GM19239 (cell line): ENCODE data around the gene CCDC180.
"Not testable (repeated sequence)": the region's sequence is repeated elsewhere in the genome, so short reads cannot be mapped to it uniquely, and the experiment has no call there.

Source experiments
- DNase-seq: peaks from one replicate; pipeline ENCODE4 v3.0.0; 2011; ENCODE audit warnings: low spot score; ENCODE audit not compliant: insufficient read length
- FAIRE-seq: peaks from 2 replicates; lab custom pipeline; 2011; peaks lifted over from hg19 to GRCh38; lab: Jason Lieb, UNC

Gene CCDC180

DNA sequence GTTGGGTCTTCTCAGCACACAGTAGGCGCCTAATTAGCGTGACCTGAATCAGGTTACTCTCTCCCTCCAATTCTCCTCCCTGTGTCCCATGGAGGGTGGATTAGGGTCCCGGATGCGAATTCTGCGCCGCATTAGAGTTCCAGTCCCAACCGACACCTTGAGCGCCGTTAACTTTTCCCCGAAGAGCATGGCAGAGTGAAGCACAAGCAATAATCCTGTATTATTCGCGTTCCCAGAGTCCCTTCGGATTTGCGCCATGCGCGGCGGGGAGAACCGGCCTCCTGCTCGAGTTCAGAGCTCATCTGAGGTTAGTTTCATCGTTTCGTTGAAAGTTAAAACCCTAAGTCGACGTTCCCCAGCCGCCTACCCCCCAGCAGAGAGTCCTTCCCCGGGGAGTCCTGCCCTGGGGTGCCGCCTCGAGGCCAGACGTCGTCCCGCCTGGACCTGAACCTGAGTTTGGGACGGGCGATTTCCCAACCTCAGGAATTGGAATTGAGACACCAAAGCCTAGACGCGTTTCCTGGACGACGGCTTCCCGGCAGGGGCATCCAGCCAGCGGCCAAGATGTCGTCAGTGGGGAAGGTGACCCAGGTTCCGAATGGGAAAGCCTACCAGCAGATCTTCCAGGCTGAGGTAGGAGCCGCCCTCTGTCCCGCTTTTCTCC lies at the start of gene CCDC180:
Gene CCDC180, plus strand, starts transcription at position 160 of the 664 bp plus-strand sequence. Its CDS starts 405 bp downstream, at position 565.
- no peak for DNase-seq

DNA sequence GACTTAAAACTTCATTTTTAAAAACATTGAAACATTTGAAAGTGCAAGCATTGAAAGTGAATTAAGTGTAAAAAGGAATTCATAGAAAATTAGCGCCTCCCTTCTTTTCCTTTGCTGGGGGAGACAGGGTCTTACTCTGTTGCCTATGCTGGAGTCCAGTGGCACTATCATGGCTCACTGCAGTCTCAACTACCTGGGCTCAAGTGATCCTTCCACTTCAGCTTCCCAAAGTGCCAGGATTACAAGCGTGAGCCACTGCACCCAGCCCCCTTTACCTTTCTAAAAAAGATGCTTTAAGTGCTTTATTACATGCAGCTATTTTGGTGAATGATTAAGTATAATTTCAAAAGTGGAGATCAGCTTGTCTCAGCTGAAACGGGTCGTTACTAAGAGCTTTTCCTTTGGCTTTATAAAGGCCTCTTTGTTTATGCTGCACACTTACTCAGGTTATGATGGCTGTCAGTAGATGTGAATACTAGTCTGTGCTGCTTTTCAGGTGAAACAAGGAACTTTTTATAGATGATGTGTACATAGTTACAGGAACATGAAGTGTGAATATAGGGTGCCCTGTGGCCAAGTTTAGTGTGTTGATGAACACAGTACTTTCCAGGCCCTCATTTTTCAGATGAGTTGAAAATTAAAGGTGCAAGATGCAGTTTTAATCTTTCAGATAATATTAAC lies 47.5 kb upstream of the CCDC180 start:
- DNase-seq, FAIRE-seq: not testable (repeated sequence)

More for the DNA sequence above, at the start of gene CCDC180:
- FAIRE-seq, result no peak

DNA sequence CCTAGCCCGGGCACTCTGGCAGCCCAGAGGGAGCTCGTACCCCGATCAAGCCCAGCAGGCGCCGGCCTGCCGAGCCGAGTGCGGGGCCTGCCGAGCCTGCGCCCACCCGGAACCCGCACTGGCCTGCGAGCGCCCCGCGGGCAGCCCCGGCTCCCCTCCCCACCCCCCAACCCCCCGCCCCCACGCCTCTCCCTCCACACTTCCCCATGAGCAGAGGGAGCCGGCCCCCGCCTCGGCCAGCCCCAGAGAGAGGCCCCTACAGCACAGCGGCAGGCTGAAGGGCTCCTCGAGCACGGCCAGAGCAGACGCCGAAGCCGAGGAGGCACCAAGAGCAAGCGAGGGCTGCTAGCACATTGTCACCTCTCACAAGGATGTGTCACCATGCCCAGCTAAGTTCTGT lies 36.2 kb upstream of the CCDC180 start:
- no peak for FAIRE-seq
- DNase-seq, result no peak

DNA sequence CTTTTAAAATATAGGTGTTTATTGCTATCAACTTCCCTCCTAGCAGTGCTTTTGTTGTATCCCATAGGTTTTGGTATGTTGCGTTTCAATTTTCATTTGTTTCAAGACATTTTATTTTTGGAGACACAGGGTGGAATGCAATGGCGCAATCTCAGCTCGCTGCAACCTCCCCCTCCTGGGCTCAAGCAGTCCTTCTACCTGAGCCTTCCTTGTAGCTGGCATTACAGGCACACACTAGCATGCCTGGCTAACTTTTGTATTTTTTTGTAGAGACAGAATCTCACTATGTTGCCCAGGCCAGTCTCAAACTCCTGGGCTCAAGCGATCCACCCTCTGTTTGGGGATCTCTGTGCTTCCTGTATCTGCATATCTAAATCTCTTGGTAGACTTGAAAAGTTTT lies 35.4 kb upstream of the CCDC180 start:
- FAIRE-seq (no peak), DNase-seq (no peak)

DNA sequence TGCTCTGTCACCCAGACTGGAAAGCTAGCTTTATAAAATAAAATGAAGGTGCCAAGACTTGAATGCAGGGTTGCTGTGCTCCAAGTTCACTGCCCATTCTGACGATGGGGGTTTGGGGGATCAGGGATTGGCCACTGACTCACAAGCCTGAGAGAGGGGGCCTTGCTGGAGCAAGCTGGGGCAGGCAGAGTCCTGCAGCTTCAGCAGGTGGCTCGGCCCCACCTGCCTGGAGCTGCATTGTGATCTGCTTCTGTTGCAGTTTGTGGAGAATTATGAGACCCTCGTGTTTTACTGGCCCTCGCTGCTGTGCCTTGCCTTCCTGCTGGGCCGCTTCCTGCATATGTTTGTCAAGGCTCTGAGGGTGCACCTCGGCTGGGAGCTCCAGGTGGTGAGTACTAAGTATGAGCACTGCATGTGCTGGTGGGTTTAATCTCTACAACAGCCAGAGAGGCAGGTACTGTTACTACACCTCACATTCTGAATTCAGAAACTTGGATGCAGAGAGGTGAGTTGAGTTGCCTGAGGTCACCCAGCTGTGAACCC lies 31.1 kb upstream of the CCDC180 start:
- no peak for FAIRE-seq

DNA sequence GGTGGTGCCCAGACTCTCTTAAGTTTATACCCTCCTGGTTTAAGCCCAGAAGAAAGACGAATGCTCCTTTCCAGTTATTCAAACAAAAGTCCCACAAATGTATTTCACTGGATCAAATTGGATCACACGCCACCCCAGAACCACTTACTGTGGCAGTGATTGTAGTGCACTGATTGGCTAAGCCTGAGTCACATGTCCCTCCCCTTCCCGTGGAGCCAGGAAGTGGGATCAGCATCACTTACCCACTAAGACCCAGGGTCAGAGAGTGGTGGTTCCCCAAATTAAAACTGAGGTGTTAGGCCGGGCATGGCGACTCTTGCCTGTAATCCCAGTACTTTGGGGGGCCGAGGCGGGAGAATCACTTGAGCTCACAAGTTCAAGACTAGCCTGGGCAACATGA lies 29.5 kb upstream of the CCDC180 start:
- no peak for DNase-seq
- no peak for FAIRE-seq

More for the DNA sequence above, 31.1 kb upstream of the CCDC180 start:
- DNase-seq, result no peak

DNA sequence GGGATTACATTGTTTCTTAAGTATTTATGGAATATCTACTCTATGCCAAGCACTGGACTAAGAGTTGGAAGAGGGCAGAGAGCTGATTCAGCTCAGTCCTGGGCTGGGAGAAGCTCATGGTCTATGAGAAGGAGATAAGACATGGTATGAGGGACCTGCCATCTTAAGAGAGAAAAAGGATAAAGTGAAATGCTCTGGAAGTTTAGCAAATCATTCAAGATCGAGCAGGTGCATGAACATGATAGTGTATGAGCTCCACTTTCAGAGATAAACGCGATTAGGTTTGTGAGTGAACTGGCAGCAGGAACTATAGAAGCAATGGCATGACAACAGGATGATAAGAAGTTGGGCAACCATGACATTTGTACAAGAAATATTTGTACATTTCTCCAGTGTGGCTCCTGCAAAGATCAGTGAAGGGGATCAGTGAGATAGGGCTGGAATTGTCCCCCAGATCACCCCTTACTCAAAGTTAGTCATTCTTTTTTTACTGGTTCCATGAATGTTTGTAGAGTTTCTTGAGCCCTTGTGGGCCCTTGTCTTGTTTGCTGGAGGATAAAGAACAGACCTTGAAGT lies 26.6 kb upstream of the CCDC180 start:
- FAIRE-seq, result no peak
- DNase-seq, result no peak

DNA sequence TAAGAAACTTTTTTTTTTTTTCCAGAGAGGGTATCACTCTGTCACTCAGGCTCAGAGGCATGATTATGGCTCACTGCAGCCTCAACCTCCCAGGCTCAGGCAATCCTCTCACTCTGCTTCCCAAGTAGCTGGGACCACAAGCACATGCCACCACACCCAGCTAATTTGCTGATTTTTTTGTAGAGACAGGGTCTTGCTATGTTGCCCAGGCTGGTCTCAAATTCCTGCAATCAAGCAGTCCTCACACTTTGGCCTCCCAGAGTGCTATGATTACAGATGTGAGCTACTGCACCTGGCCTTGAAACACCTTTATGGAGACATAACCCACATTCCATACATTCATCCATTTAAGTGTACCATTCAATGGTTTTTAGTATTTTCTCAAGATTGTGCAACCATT lies 23.7 kb upstream of the CCDC180 start:
- FAIRE-seq, result no peak
- DNase-seq, result no peak

DNA sequence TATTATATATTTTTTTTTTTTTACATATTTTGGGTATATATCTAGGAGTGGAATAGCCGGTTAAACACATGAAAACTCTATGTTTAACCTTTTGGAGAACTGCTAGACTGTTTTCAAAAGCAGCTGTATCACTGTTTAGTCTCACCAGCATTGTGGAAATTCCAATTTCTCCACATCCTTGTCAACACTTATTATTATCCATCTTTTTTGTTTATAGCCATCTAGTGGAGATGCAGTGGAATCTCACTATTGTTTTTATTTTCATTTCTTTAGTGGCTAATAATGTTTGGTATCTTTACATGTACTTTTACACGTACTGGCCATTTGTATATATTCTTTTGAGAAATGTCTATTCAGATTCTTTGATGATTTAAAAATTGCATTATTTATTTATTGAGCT lies 22.7 kb upstream of the CCDC180 start:
- FAIRE-seq (no peak), DNase-seq (no peak)

DNA sequence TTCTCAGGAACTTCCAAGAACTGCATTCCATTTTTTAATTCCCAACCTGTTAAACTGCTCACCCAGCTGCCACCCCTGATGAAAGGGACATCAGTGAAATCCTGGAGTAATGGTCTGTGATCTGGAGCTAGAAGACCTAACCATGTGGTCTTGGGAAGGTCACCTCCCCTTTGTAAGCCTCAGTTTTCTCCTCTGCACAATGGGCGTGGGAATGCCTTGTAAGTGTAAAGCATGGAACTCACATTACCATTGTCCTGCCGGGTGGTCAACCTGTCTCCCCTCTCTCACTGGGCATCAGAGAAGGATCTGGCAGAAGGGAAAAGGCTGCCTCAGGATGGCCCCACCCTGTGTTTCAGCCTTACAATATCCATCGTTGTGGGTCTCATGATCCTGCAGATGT lies 15.3 kb upstream of the CCDC180 start:
- DNase-seq (no peak), FAIRE-seq (no peak)

DNA sequence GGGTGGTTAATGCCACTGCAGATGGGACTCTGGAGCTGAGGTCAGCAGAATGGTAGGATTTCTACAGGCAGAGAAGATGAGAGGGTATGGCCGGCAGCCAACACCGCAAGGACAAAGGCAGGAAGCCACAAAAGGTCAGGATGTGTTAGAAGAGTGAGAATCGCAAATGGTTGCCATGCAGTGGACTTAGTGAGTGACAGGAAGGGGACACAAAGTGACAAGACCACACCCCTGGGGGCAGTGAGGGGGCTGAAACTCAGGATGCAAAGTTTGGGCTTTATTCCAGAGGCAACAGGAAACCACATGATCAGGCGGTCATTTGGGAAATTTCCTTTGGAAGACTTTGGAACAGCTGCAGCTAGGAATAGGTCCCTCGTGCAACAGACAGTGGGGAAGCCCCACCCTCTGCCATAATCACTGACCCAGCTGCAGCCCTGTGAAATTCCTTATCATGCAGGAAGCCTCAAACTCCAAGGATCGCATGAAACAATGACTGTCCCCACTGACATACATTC lies 14.2 kb upstream of the CCDC180 start:
- DNase-seq, result no peak

DNA sequence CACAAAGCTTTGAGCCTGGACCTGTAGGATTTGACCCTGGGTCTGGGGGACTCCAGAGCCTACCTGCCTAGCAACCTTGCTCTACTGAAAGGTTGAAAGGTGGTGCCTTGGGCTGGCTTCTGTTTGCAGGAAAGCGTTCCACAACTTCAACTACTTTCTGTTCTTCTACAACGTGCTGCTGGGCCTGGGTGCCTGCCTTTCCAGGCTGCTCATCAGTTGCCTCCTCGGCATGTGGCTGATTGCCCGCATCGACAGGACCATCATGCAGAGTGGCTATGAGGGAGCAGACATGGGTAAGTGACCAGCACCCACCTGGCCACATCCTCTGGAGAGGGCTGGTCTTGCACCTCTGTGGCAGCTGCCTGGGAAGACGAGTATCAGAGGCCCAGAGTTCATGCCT lies 13.6 kb upstream of the CCDC180 start:
- FAIRE-seq, result no peak
- no peak for DNase-seq

More for the DNA sequence above, 14.2 kb upstream of the CCDC180 start:
- no peak for FAIRE-seq

DNA sequence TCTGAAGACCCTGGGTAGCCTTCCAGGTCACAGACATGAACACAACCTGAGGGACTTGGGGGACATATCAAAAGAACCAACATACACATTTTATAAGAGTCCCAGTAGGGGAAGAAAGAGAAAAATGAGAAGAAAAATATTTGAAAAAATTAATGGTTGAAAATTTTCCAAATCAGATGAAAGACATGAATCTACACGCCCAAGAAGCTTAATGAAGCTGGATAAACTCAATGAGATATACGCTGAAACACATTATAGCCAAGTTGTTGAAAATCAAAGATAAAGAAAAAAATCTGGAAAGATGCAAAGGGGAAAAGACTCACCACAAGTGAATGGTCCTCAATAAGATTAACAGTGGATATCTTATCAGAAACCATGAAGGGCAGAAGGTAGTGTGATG lies 9.6 kb upstream of the CCDC180 start:
- no peak for DNase-seq
- FAIRE-seq, result no peak

DNA sequence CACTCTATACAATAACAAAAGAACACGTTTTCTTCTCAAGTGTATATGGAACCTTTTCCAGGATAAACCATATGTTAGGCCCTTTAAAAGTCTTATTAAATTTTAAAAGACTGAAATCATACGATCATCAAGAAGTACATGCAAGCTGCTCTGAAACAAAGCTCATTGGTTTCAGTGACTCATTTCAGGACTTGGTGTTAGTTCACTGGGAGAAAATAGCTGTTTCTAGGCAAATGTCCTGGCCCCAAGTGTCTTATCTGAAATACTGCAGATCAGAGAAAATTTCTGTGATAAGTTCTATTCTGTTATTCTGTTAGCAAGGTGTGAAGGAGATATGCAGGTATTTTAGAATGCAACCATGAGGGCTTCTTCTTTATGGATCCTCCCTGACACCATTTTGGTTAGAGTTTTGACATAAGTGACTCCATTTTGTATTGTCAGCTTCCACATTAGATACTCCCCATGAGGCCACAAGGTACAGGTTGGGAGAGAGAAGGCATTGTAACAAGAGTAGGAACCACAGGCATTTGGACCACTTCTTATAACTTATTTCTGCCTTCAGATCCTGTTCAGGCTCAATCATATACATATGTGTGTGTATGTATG lies 7.5 kb upstream of the CCDC180 start:
- no peak for FAIRE-seq
- DNase-seq, result no peak

DNA sequence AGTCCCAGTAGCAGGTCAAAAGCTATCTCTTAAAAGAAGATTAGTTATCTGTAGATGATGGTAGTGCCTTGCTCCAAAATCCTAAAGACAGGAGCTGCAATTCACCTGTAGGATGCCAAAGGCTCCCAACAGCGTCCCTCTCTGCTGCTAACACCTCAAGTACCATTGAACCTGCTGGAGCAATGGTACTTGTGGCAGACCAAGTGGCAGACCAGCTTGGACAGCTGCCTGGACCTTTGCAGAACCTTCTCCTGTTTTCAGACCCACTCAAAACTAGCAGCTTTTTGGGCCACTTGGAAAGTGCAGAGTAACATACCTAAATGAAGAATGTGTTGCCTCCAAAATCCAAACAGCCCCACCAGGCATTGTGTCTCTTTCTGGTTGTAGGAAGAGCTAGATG lies 6.9 kb upstream of the CCDC180 start:
- no peak for DNase-seq

DNA sequence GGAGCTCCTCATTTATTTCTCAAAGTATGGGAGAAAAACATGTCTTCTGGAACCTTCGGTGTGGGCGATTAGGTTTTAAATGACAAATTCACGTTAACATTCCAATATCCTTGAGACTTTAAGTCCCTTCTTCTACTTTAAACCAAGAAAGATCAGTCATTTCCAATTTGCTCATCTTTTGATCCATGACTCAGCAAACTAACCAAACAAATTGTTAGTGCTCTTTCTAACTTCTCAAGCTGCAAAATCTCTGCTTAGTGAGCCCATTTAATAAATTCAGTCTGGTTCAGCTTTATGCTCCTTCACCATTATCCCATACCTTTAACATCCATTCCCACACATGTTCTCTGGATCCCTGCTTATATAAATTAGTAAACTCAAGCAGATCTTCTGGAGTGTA lies 5.5 kb upstream of the CCDC180 start:
- DNase-seq (no peak), FAIRE-seq (no peak)

More for the DNA sequence above, 6.9 kb upstream of the CCDC180 start:
- no peak for FAIRE-seq

DNA sequence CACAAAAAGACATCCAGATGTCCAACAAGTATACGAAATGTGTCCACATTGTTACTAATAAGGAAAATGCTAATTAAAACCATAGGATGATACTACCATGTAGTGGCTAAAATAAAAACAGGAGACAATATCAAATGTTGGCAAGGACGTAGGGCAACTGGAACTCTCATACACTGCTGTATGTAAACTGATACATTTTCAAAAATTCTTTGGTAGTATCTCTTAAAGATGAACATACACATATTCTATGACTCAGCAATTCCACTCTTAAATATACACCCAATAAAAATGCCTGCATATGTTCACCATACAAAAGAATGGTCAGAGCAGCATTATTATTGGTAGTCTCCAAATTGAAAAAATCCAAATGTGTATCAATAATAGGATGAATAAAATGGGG lies 2.9 kb upstream of the CCDC180 start:
- FAIRE-seq, result no peak
- DNase-seq, result no peak

DNA sequence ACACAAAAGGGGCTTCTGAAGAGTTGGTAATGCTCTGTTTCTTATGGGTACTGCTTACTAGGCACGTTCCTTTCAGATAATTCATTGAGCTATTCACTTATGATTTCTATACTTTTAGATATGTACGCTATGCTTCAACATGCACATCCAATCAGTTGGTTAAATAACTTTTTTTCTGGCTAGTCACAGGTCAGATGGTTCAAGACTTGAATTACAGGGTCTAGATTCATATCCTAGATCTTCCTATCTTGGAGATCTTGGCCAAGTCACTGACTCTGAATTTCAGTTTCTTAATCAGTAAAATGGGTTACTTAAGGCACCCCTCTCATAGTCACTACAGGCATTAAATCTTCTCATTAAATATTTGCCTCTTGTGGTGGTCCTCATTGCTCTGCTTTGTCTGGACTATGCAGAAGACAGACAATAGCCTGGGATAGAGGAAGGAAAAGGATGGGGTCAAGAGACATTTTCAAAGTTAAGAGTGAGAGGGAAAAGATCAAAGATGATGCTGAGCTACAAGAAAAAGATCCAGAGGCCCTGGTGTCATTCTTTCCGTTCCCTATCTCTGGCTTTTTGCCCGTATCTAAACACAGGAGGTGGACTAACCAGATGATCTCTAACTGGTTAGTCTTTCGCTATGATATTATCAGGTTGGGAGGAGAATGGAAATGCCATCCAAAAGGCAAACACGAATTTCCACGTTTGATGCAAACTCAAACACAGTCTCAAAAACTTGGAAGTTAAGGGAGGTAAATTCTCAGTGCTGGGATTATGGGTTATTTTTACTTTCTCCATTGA lies 1.8 kb upstream of the CCDC180 start:
- FAIRE-seq (no peak), DNase-seq (no peak)

DNA sequence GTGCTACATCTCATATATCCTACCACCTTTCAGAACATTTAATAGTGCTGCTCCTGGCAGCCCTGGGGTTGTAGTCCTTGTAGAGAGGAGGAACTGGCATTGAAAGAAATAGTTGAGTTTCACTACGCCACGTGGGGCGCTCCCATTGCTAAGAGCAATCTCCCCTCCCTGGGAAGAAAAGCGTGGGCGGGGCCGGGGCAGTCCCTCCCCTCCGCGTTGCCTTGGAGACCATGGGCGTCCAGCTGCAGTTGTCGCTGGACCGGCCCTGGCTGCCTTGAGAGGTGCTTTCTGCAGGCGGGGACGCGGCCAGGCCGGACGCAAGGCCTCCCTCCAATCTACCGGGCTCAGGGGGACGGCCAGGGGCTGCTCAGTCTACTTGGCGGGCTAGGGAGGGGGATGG lies 368 bp upstream of the CCDC180 start:
- no peak for FAIRE-seq

DNA sequence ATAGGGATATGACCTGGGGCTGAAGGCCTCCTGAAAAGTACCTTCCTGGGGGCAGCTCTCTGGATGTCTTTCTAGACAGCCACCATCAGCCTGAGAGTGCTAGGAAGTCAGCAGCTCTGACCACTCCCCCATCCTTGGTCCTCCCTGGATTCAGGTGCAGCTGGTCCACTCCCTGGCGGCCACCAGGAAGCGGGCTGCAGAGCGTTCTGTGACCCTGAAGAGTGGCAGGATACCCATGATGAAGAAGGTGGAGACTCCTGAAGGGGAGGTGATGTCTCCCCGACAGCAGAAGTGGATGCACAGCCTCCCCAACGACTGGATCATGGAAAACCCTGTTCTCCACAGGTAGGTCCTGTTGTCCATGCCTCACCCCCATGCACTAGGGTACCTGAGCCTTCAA lies 1.8 kb downstream of the CCDC180 start:
- DNase-seq, result no peak
- no peak for FAIRE-seq

More for the DNA sequence above, 368 bp upstream of the CCDC180 start:
- no peak for DNase-seq
